ENCODE data around the gene NUP58. TPM values are rescaled to one million over a fixed set of nuclear protein-coding genes. Genes with fewer than 3 reads are reported as not detected.
A peak's percentile ranks its signal among the peaks of the same experiment; 100 is the strongest.
"Not testable (repeated sequence)": the region's sequence is repeated elsewhere in the genome, so short reads cannot be mapped to it uniquely, and the experiment has no call there.

Gene NUP58
- total RNA-seq, 1 experiment from 2014 or later: 101 TPM

DNA sequence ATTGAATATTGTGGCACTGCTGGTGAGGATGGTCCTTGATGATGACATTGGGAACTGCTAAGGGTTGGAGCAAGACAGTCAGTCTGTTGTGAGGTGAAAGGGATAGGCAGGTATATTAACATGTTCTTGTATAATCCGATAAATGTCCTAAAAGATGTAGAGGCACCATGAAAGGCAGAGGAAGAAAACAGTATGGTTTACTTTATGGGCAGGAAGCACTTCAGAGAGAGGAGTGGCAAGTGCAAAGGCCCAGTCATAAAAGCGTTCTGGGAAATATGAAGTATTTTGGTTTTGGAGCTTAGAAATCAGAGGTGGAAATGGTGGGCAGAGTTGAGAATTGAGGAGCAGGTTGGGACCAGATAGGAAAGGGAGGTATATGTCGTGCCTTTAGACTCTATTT, 9.5 kb downstream of the NUP58 start (continued):
- TF ChIP-seq, protein P1, sequence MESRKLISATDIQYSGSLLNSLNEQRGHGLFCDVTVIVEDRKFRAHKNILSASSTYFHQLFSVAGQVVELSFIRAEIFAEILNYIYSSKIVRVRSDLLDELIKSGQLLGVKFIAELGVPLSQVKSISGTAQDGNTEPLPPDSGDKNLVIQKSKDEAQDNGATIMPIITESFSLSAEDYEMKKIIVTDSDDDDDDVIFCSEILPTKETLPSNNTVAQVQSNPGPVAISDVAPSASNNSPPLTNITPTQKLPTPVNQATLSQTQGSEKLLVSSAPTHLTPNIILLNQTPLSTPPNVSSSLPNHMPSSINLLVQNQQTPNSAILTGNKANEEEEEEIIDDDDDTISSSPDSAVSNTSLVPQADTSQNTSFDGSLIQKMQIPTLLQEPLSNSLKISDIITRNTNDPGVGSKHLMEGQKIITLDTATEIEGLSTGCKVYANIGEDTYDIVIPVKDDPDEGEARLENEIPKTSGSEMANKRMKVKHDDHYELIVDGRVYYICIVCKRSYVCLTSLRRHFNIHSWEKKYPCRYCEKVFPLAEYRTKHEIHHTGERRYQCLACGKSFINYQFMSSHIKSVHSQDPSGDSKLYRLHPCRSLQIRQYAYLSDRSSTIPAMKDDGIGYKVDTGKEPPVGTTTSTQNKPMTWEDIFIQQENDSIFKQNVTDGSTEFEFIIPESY (IDR thresholded peaks at IDR 0.05; ENCODE audit: extremely low read depth, insufficient replicate concordance, low read length): no peak
- TF ChIP-seq, protein P2, sequence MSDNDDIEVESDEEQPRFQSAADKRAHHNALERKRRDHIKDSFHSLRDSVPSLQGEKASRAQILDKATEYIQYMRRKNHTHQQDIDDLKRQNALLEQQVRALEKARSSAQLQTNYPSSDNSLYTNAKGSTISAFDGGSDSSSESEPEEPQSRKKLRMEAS (IDR thresholded peaks at IDR 0.05): no peak

DNA sequence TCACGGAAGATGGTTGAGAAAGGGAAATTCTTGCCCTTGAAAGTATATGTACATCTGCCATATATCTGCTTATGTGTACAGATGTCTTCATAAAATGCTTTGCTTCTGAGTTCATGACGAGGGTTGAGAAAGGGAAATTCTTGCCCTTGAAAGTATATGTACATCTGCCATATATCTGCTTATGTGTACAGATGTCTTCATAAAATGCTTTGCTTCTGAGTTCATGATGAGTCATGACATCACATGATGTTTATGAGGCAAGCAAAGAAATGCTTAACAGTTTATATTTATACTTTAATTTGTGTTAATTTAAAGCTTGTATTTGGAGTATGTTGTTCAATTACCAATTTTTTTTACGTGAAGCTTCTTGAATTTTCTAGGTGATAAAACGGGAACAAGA, 17.5 kb downstream of the NUP58 start:
- not testable (repeated sequence) for ATAC-seq; BruUV-seq (replicated peaks)

DNA sequence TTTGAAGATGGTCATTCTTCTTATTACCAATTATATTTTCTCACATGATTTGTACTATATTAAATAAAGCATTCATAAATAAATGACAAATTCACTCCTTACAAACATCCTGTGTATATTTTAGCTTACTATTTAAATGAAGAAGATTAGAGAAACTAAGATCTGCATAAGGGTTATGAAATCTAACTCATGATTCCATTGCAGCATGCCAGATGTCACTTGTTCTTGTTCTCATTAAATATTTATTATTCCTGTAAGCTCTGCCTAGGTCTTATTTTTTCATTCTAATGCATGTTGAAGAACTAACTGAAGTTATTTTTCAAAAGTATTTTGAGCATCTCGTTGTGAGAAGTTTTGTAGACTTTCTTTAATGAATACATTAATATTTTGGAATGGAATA, 18.3 kb downstream of the NUP58 start:
- intact Hi-C loops (cut with micrococcal nuclease): no loop called here
- Histone ChIP-seq H3K9me3 (ENCODE audit: control insufficient read depth in 1 of 2, insufficient read depth in 1 of 2, low read depth in 1 of 2, low read length in 2 of 2) (no peaks in the 10 kb centered on the region), H3K9me2 (ENCODE audit: insufficient read depth) (no peaks in the 10 kb centered on the region), H3K4me3 (replicated peaks in 1 of 2; ENCODE audit: low read depth in 1 of 2, low read length in 2 of 2) (no peak overlapping the region), H3K36me3 (ENCODE audit: control insufficient read depth in 1 of 2, insufficient read depth in 2 of 2, low read length in 2 of 2) (peaks cover 59 to 72% of the 10 kb centered on the region in 2 experiments), H3K9ac (ENCODE audit: low read length) (no peak overlapping the region), H3K27me3 (ENCODE audit: insufficient read depth, low read length) (no peaks in the 10 kb centered on the region), H4K20me1 (ENCODE audit: insufficient read depth) (peaks cover 9% of the 10 kb centered on the region; the same call in 1 of the 2 replicates), H3K79me2 (ENCODE audit: insufficient read depth, low read length) (peaks cover 77% of the 10 kb centered on the region), H2AFZ (ENCODE audit: low read depth, low read length, poor library complexity, severe bottlenecking) (no peak overlapping the region), H3K4me1 (ENCODE audit: control insufficient read depth in 1 of 2, insufficient read depth in 2 of 2, low read length in 2 of 2) (peaks cover 0 to 5% of the 10 kb centered on the region in 2 experiments; a peak in 2 of 4 replicates), H3K4me2 (ENCODE audit: low read length) (no peak overlapping the region), H3K27ac (ENCODE audit: low read depth, low read length) (no peak overlapping the region)
- TF ChIP-seq YY1 (IDR thresholded peaks at IDR 0.05; ENCODE audit: extremely low read depth, insufficient replicate concordance, low read depth, low read length) (no peak), EZH2 (IDR thresholded peaks at IDR 0.05) (no peak), TCF7L2 (IDR thresholded peaks at IDR 0.05; ENCODE audit: borderline replicate concordance, extremely low read depth, insufficient read depth, insufficient read length) (no peak), EZH2phosphoT487 (IDR thresholded peaks at IDR 0.05; ENCODE audit: borderline replicate concordance) (no peak), FOSL1 (IDR thresholded peaks at IDR 0.05; ENCODE audit: low read depth) (no peak), ZNF274 (IDR thresholded peaks at IDR 0.05; ENCODE audit: low read depth, low read length) (no peak)
- ChIA-PET CTCF (no interaction called here), RAD21 (ENCODE audit: low non-redundant PET in 1 of 2, low total read pairs in 2 of 2, uncharacterized antibody in 2 of 2, unreplicated experiment in 2 of 2) (no interaction called here), POLR2A (no interaction called here)
- DNase-seq (ENCODE audit: low read depth, low spot score) (no peak), ATAC-seq (no peak)
- BruUV-seq (replicated peaks): no TSS peak

More for the DNA sequence above, 17.5 kb downstream of the NUP58 start:
- H2AFZ ChIP-seq (ENCODE audit: low read depth, low read length, poor library complexity, severe bottlenecking); H3K9ac ChIP-seq (ENCODE audit: low read length); H3K4me2 ChIP-seq (ENCODE audit: low read length); H3K9me2 ChIP-seq (ENCODE audit: insufficient read depth); H3K9me3 ChIP-seq (ENCODE audit: control insufficient read depth in 1 of 2, insufficient read depth in 1 of 2, low read depth in 1 of 2, low read length in 2 of 2); H3K4me3 ChIP-seq (replicated peaks in 1 of 2; ENCODE audit: low read depth in 1 of 2, low read length in 2 of 2); CTCF ChIA-PET; POLR2A ChIA-PET; H3K27ac ChIP-seq (ENCODE audit: low read depth, low read length); H3K4me1 ChIP-seq (ENCODE audit: control insufficient read depth in 1 of 2, insufficient read depth in 2 of 2, low read length in 2 of 2); H3K27me3 ChIP-seq (ENCODE audit: insufficient read depth, low read length); H4K20me1 ChIP-seq (ENCODE audit: insufficient read depth); RAD21 ChIA-PET (ENCODE audit: low non-redundant PET in 1 of 2, low total read pairs in 2 of 2, uncharacterized antibody in 2 of 2, unreplicated experiment in 2 of 2); intact Hi-C loops (cut with micrococcal nuclease): not testable (repeated sequence)
- Histone ChIP-seq H3K79me2 (ENCODE audit: insufficient read depth, low read length) (peaks cover 83% of the 10 kb centered on the region), H3K36me3 (ENCODE audit: control insufficient read depth in 1 of 2, insufficient read depth in 2 of 2, low read length in 2 of 2) (peaks cover 54 to 73% of the 10 kb centered on the region in 2 experiments)
- TF ChIP-seq FOSL1 (IDR thresholded peaks at IDR 0.05; ENCODE audit: low read depth): 0 out of 2 replicates have a peak, but pooled peaks have one; percentile 5
- peak; percentile 1 for DNase-seq (ENCODE audit: low read depth, low spot score)

Measured in HCT116 (cell line).